ENCODE data around the gene MISP.

The MISP gene

GRCh38 chr19:798415-799075 lies 47.6 kb downstream of the MISP start:
- FAIRE-seq = no peak

GRCh38 chr19:799076-799881 lies 48.4 kb downstream of the MISP start:
- no peak for FAIRE-seq

- FAIRE-seq = no peak
These were observed 49.6 kb downstream of the MISP start for GRCh38 chr19:800360-801029.

- no peak for FAIRE-seq
These were observed 50.3 kb downstream of the MISP start for GRCh38 chr19:801030-801860.

- FAIRE-seq = no peak
These were observed 51.1 kb downstream of the MISP start for GRCh38 chr19:801861-802497.

- no peak for FAIRE-seq
These were observed 51.7 kb downstream of the MISP start for GRCh38 chr19:802498-803098.

- FAIRE-seq = no peak
These were observed 52.2 kb downstream of the MISP start for GRCh38 chr19:803099-803561.

GRCh38 chr19:803686-804418 lies 52.9 kb downstream of the MISP start:
- FAIRE-seq = no peak

GRCh38 chr19:804419-805165 lies 53.7 kb downstream of the MISP start:
- no peak for FAIRE-seq

- no peak for FAIRE-seq
These were observed 54.2 kb downstream of the MISP start for GRCh38 chr19:805166-805551.

GRCh38 chr19:805600-806550 lies 55.0 kb downstream of the MISP start:
- FAIRE-seq = no peak

- no peak for FAIRE-seq
These were observed 56.0 kb downstream of the MISP start for GRCh38 chr19:806815-807421.

- FAIRE-seq = no peak
These were observed 56.9 kb downstream of the MISP start for GRCh38 chr19:807627-808422.

GRCh38 chr19:808423-808775 lies 57.5 kb downstream of the MISP start:
- no peak for FAIRE-seq

GRCh38 chr19:810077-810855 lies 59.4 kb downstream of the MISP start:
- no peak for FAIRE-seq

- no peak for FAIRE-seq
These were observed 60.1 kb downstream of the MISP start for GRCh38 chr19:810883-811489.
